Fibroblast of lung (primary cell): ENCODE data around the gene PALM2AKAP2. TPM values are rescaled to one million over a fixed set of nuclear protein-coding genes. Genes with fewer than 3 reads are reported as not detected.
A peak's percentile ranks its signal among the peaks of the same experiment; 100 is the strongest.

ENCODE experiments used
- DNase-seq, 2 donors: peaks; one replicate each; pipeline versions ENCODE4 v3.0.0 to v3.0.0-alpha.2; 2010; ENCODE audit warnings: low read depth in 2 of 2
- H2AFZ ChIP-seq: 2 replicates; pipeline ENCODE4 v1.5.1; 2012; ENCODE audit warnings: low read length, control low read depth, inconsistent platforms
- H3K27ac ChIP-seq: 2 replicates; pipeline ENCODE4 v1.5.1; 2011; ENCODE audit warnings: low read length, control low read depth; ENCODE audit not compliant: insufficient read depth
- H3K27me3 ChIP-seq: 2 replicates; pipeline ENCODE4 v1.5.1; 2011; ENCODE audit warnings: mild to moderate bottlenecking, low read length; ENCODE audit not compliant: control insufficient read depth, insufficient read depth
- H3K36me3 ChIP-seq: 2 replicates; pipeline ENCODE4 v1.5.1; 2011; ENCODE audit warnings: low read length; ENCODE audit not compliant: control insufficient read depth, insufficient read depth
- H3K4me1 ChIP-seq: 2 replicates; pipeline ENCODE4 v1.5.1; 2011; ENCODE audit warnings: low read length; ENCODE audit not compliant: control insufficient read depth, insufficient read depth; ENCODE audit errors: extremely low read depth
- H3K4me2 ChIP-seq: 2 replicates; pipeline ENCODE4 v1.5.1; 2011; ENCODE audit warnings: low read length, control low read depth; ENCODE audit not compliant: insufficient read depth; ENCODE audit errors: extremely low read depth
- H3K4me3 ChIP-seq, 4 experiments: fragments of 200-600 bp in 1 of 4; sonication (generic) in 1 of 4; replicated peaks in 1 of 4; 2 replicates each; pipeline ENCODE4 v1.5.1; 2011 to 2016; ENCODE audit warnings: low read length in 4 of 4, low read depth in 3 of 4, mild to moderate bottlenecking in 3 of 4, control low read depth in 2 of 4, inconsistent platforms in 1 of 4, mixed read lengths in 1 of 4; ENCODE audit not compliant: insufficient read depth in 1 of 4; ENCODE audit errors: control extremely low read depth in 1 of 4
- H3K79me2 ChIP-seq: 2 replicates; pipeline ENCODE4 v1.5.1; 2012; ENCODE audit warnings: mild to moderate bottlenecking, low read length, inconsistent platforms; ENCODE audit not compliant: control insufficient read depth, insufficient read depth
- H3K9ac ChIP-seq: 2 replicates; pipeline ENCODE4 v1.5.1; 2011; ENCODE audit warnings: mild to moderate bottlenecking, low read length, control low read depth; ENCODE audit not compliant: insufficient read depth
- H3K9me3 ChIP-seq: 2 replicates; pipeline ENCODE4 v1.5.1; 2012; ENCODE audit warnings: low read depth, low read length; ENCODE audit not compliant: control insufficient read depth, insufficient read depth
- H4K20me1 ChIP-seq: 2 replicates; pipeline ENCODE4 v1.5.1; 2011; ENCODE audit warnings: low read length; ENCODE audit not compliant: control insufficient read depth, insufficient read depth; ENCODE audit errors: extremely low read depth
- EZH2 ChIP-seq: IDR thresholded peaks from 2 replicates; pipeline ENCODE4 v1.5.1; 2012; ENCODE audit warnings: low read length, control low read depth, mild to moderate bottlenecking; ENCODE audit errors: missing control alignments
- polyA plus RNA-seq, 2 donors: library from polyadenylated mRNA; depleted of rRNA in 1 of 2; stranded (reverse) in 1 of 2; unstranded in 1 of 2; fragments of >200 nt; gene quantifications; 2 replicates each; pipeline ENCODE4 v1.2.1, GENCODE V29; 2011 to 2012; ENCODE audit warnings: missing spikeins in 1 of 2
- total RNA-seq: library from RNA; depleted of rRNA; stranded (reverse); fragments of >200 nt; gene quantifications from 2 replicates; pipeline ENCODE4 v1.2.1, GENCODE V29; 2014
- TF ChIP-seq, protein P1 (sequence below), 2 donors: IDR thresholded peaks in 1 of 2; conservative IDR thresholded peaks in 1 of 2; 1 replicate in 1 of 2; 2 replicates in 1 of 2; pipeline ENCODE4 v1.5.1; 2011 to 2012; ENCODE audit warnings: low read length in 2 of 2, control low read depth in 1 of 2, inconsistent platforms in 1 of 2, low read depth in 1 of 2, mild to moderate bottlenecking in 1 of 2

The PALM2AKAP2 gene
- total and polyA plus RNA-seq, 2 donors (not counting 1 experiment from before 2014, with no cell fraction given): 7.7 to 9.9 TPM

DNA sequence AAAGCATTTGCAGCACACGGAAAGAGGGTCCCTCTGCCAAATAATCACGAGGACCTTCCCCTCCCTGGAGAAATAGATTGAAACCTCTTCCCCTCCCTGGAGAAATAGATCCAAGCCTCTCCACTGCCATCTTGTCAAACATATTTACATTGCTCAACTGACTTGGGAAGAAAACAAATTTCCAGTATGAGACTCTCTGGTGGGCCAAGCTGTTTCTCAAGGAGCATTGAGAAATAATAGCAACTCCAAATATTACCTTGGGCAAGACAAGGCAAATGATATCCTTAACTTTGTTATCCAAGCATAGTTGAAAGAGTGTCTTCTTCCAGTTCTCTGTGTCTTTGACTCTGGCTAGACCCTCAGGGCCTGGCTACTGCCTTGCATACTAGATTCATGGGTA lies 45.2 kb upstream of the PALM2AKAP2 start:
- H3K79me2 ChIP-seq: no peaks in the 10 kb centered on the region
- no peak overlapping the region for H2AFZ ChIP-seq
- H3K36me3 ChIP-seq: no peaks in the 10 kb centered on the region

DNA sequence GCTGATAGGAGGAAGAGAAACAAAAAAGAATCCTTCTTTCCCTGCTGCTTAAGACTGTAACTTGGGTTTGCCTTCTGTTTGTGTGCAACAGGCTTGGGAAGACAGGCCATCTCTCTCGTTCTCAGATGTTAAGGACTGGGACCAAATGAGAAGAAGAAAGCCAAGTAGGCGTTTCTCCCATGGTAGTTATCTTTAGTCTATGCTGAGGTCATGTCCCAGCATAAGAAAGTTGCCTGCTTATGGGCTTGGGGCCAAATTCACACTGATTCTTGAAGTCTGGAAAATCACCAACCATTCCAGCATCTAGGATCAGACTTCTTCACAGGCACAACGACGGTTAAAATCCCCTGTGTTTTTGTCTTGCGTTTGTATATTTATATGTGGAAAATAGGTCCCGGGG lies 44.2 kb upstream of the PALM2AKAP2 start:
- TF ChIP-seq EZH2: no peak
- TF ChIP-seq, protein P1, sequence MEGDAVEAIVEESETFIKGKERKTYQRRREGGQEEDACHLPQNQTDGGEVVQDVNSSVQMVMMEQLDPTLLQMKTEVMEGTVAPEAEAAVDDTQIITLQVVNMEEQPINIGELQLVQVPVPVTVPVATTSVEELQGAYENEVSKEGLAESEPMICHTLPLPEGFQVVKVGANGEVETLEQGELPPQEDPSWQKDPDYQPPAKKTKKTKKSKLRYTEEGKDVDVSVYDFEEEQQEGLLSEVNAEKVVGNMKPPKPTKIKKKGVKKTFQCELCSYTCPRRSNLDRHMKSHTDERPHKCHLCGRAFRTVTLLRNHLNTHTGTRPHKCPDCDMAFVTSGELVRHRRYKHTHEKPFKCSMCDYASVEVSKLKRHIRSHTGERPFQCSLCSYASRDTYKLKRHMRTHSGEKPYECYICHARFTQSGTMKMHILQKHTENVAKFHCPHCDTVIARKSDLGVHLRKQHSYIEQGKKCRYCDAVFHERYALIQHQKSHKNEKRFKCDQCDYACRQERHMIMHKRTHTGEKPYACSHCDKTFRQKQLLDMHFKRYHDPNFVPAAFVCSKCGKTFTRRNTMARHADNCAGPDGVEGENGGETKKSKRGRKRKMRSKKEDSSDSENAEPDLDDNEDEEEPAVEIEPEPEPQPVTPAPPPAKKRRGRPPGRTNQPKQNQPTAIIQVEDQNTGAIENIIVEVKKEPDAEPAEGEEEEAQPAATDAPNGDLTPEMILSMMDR (conservative IDR thresholded peaks at IDR 0.05 in 1 of 2, IDR thresholded peaks at IDR 0.05 in 1 of 2; ENCODE audit: low read depth in 1 of 2, low read length in 2 of 2): no peak
- H3K9ac ChIP-seq: no peak overlapping the region
- no peaks in the 10 kb centered on the region for H3K9me3 ChIP-seq
- H3K36me3 ChIP-seq: no peaks in the 10 kb centered on the region
- H3K4me3 ChIP-seq: no peak overlapping the region
- no peaks in the 10 kb centered on the region for H4K20me1 ChIP-seq
- no peak overlapping the region for H3K4me2 ChIP-seq
- H2AFZ ChIP-seq: no peak overlapping the region
- peaks cover 2% of the 10 kb centered on the region for H3K27me3 ChIP-seq
- no peak overlapping the region for H3K27ac ChIP-seq
- peaks cover 3% of the 10 kb centered on the region for H3K4me1 ChIP-seq
- DNase-seq: peak in 1 of 2 donors; percentile 34
- no peaks in the 10 kb centered on the region for H3K79me2 ChIP-seq

More for the DNA sequence above, 45.2 kb upstream of the PALM2AKAP2 start:
- DNase-seq: no peak
- Histone ChIP-seq H3K4me3 (no peak overlapping the region), H3K9me3 (no peaks in the 10 kb centered on the region), H3K4me1 (peaks cover 3% of the 10 kb centered on the region), H3K4me2 (no peak overlapping the region), H3K9ac (no peak overlapping the region), H3K27ac (no peak overlapping the region), H3K27me3 (peaks cover 2% of the 10 kb centered on the region), H4K20me1 (no peaks in the 10 kb centered on the region)
- TF ChIP-seq, protein P1 (conservative IDR thresholded peaks at IDR 0.05 in 1 of 2, IDR thresholded peaks at IDR 0.05 in 1 of 2; ENCODE audit: low read depth in 1 of 2, low read length in 2 of 2): no peak
- TF ChIP-seq EZH2: no peak

DNA sequence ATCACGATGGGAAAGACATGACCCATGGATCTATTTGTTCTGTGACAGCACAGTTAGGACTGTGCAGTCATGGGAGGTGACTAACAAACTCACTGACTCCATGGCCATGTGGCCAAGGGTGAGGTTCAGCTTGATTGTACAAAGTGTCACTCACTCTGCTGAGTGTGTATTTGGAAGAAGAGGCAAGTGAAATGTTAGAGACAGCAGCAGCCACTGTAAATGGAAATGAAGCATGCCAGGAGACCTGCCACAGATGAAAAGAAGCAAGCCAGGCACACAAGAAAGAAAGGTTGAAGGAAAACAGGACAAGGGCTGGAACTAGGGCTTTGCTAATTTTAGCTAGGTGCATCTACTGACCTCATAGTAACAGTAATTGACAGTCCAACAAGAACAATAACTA lies 42.7 kb upstream of the PALM2AKAP2 start:
- Histone ChIP-seq H2AFZ (no peak overlapping the region), H3K79me2 (no peaks in the 10 kb centered on the region), H3K27ac (no peak overlapping the region), H3K4me3 (no peak overlapping the region), H3K9ac (no peak overlapping the region), H3K36me3 (no peaks in the 10 kb centered on the region), H3K4me2 (no peak overlapping the region), H3K27me3 (peaks cover 2% of the 10 kb centered on the region), H4K20me1 (no peaks in the 10 kb centered on the region), H3K4me1 (peaks cover 3% of the 10 kb centered on the region), H3K9me3 (no peaks in the 10 kb centered on the region)
- DNase-seq: no peak
- TF ChIP-seq, protein P1 (conservative IDR thresholded peaks at IDR 0.05 in 1 of 2, IDR thresholded peaks at IDR 0.05 in 1 of 2; ENCODE audit: low read depth in 1 of 2, low read length in 2 of 2): no peak
- no peak for TF ChIP-seq EZH2
